Measurements from ENCODE around the gene SCAMP5. TPM values are rescaled to one million over a fixed set of nuclear protein-coding genes. Genes with fewer than 3 reads are reported as not detected.

SCAMP5 gene
- total RNA-seq, 1 experiment from 2014 or later, result 6.2 TPM

DNA sequence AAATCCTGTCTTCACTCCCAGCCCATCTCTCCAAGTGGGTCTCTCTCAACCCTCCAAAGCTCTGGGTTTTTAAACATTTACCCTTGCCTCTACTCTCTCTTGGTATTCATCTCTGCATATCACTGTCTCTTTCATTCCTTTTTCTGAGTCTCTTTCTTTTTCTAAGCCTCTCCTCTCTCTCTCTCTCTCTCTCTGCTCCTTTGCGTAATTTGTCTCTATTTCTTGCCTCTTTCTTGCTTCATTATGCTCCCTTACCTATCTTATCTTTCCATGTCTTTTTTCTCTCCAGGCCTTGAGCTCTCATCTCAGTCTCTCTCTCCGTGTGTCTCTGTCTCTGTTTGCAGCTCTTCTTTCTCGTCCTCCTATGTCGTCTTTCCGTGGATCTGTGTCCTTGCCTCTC lies 678 bp upstream of the SCAMP5 start:
- Histone ChIP-seq H3K4me2 (ENCODE audit: low read length) (no peak overlapping the region), H3K9me2 (ENCODE audit: insufficient read depth) (no peaks in the 10 kb centered on the region), H4K20me1 (ENCODE audit: insufficient read depth) (no peaks in the 10 kb centered on the region), H3K79me2 (ENCODE audit: insufficient read depth, low read length) (no peaks in the 10 kb centered on the region), H3K27me3 (ENCODE audit: insufficient read depth, low read length) (peaks cover 11% of the 10 kb centered on the region; the same call in 1 of the 2 replicates), H3K36me3 (ENCODE audit: control insufficient read depth in 1 of 2, insufficient read depth in 2 of 2, low read length in 2 of 2) (no peaks in the 10 kb centered on the region), H3K9me3 (ENCODE audit: control insufficient read depth in 1 of 2, insufficient read depth in 1 of 2, low read depth in 1 of 2, low read length in 2 of 2) (no peaks in the 10 kb centered on the region), H3K4me3 (replicated peaks in 1 of 2; ENCODE audit: low read depth in 1 of 2, low read length in 2 of 2) (no peak overlapping the region), H3K4me1 (ENCODE audit: control insufficient read depth in 1 of 2, insufficient read depth in 2 of 2, low read length in 2 of 2) (peaks cover 0 to 5% of the 10 kb centered on the region in 2 experiments; a peak in 1 of 4 replicates), H3K27ac (ENCODE audit: low read depth, low read length) (no peak overlapping the region), H3K9ac (ENCODE audit: low read length) (no peak overlapping the region), H2AFZ (ENCODE audit: low read depth, low read length, poor library complexity, severe bottlenecking) (no peak overlapping the region)
- ChIA-PET CTCF (interaction anchor here (0.6 to 1.3 kb wide), 3 partner anchors 210 to 305 kb away, joined by 3 to 4 read pairs (median 3); no protein-coding TSS in a partner anchor), RAD21 (ENCODE audit: low non-redundant PET in 1 of 2, low total read pairs in 2 of 2, uncharacterized antibody in 2 of 2, unreplicated experiment in 2 of 2) (no interaction called here), POLR2A (interaction anchor here (0.9 to 1.0 kb wide), 2 partner anchors 16 to 38 kb away, joined by 3 to 5 read pairs; partner anchors contain the start of gene RPP25)
- TF ChIP-seq CEBPB (IDR thresholded peaks at IDR 0.05; ENCODE audit: low read depth) (no peak), RAD21 (IDR thresholded peaks at IDR 0.05; ENCODE audit: low read depth) (no peak), POLR2A (IDR thresholded peaks at IDR 0.05; ENCODE audit: borderline replicate concordance, extremely low read depth, insufficient read depth, insufficient read length) (no peak), EZH2 (IDR thresholded peaks at IDR 0.05) (no peak), ZNF274 (IDR thresholded peaks at IDR 0.05; ENCODE audit: low read depth, low read length) (no peak), SRF (IDR thresholded peaks at IDR 0.05; ENCODE audit: low read depth) (no peak), ELF1 (IDR thresholded peaks at IDR 0.05; ENCODE audit: borderline replicate concordance, low read depth) (no peak)
- TF ChIP-seq, protein P1, sequence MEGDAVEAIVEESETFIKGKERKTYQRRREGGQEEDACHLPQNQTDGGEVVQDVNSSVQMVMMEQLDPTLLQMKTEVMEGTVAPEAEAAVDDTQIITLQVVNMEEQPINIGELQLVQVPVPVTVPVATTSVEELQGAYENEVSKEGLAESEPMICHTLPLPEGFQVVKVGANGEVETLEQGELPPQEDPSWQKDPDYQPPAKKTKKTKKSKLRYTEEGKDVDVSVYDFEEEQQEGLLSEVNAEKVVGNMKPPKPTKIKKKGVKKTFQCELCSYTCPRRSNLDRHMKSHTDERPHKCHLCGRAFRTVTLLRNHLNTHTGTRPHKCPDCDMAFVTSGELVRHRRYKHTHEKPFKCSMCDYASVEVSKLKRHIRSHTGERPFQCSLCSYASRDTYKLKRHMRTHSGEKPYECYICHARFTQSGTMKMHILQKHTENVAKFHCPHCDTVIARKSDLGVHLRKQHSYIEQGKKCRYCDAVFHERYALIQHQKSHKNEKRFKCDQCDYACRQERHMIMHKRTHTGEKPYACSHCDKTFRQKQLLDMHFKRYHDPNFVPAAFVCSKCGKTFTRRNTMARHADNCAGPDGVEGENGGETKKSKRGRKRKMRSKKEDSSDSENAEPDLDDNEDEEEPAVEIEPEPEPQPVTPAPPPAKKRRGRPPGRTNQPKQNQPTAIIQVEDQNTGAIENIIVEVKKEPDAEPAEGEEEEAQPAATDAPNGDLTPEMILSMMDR (IDR thresholded peaks at IDR 0.05 in 2 of 3, conservative IDR thresholded peaks at IDR 0.05 in 1 of 3; ENCODE audit: borderline replicate concordance in 1 of 3, insufficient read depth in 1 of 3, low read depth in 2 of 3, low read length in 2 of 3), result no peak
- no peak for DNase-seq (ENCODE audit: low read depth, low spot score)
- ATAC-seq, result no peak
- no TSS peak for BruUV-seq (replicated peaks)
- intact Hi-C loops (cut with micrococcal nuclease), result no loop called here
